Pancreas (tissue), 10 donors: ENCODE results near the gene SPATA2. TPM values are rescaled to one million over a fixed set of nuclear protein-coding genes. Genes with fewer than 3 reads are reported as not detected.

ENCODE experiments used
- ATAC-seq, 4 donors: fragments of 200-7000 bp; cut with Tn5 transposase; one replicate each; pipeline versions ENCODE4 v1.8.0 to v1.9.1; 2020; ENCODE audit warnings: mild to moderate bottlenecking in 4 of 4, moderate library complexity in 4 of 4
- DNase-seq, 6 donors: peaks; one replicate each; pipeline ENCODE4 v3.0.0-alpha.2; 2020
- FAIRE-seq: peaks from 2 replicates; lab custom pipeline; 2012; peaks lifted over from hg19 to GRCh38; lab: Jason Lieb, UNC
- H3K27ac ChIP-seq, 4 donors: fragments of 200-600 bp; sonication (generic); 1 replicate in 3 of 4; 2 replicates in 1 of 4; pipeline versions ENCODE4 v1.5.0 to v1.8.0; 2020
- H3K27me3 ChIP-seq, 4 donors: fragments of 200-600 bp; one replicate each; pipeline ENCODE4 v1.8.0; 2021
- H3K36me3 ChIP-seq, 3 donors: fragments of 200-600 bp; sonication (generic) in 1 of 3; one replicate each; pipeline versions ENCODE4 v1.5.0 to v1.8.0; 2020 to 2021
- H3K4me1 ChIP-seq, 3 donors: fragments of 200-600 bp; one replicate each; pipeline ENCODE4 v1.8.0; 2021
- H3K4me3 ChIP-seq, 4 donors: fragments of 200-600 bp; sonication (generic) in 2 of 4; one replicate each; pipeline versions ENCODE4 v1.5.0 to v1.8.0; 2020 to 2021
- H3K9me3 ChIP-seq, 4 donors: fragments of 200-600 bp; one replicate each; pipeline ENCODE4 v1.8.0; 2021
- WGBS, 2 donors: extraction: QIAGEN DNeasy Blood & Tissue Kit; methylation state at CpG; one replicate each; pipeline ENCODE4 v1.1.7; 2013; 5-methylcytosine and 5-hydroxymethylcytosine counted together
- intact Hi-C, 3 donors: fragments of 100-400 bp; cut with DNase I; formaldehyde crosslinking; loops; one replicate each; pipeline versions ENCODE4 v1.11.1 to v1.14.2; 2022
- polyA plus RNA-seq, 2 donors: library from polyadenylated mRNA; stranded (reverse); fragments of 200-250 nt; gene quantifications; one replicate each; pipeline ENCODE4 v1.2.3, GENCODE V29; 2013
- total RNA-seq, 6 donors: library from RNA; stranded (reverse); fragmentation: NEBNext Ultra II Directional in 4 of 6; extraction: Animal tissue kit (Norgen Biotek cat#: 25700) in 4 of 6; gene quantifications; one replicate each; pipeline versions ENCODE4 v1.2.1 to v1.2.4, GENCODE V29; 2021 to 2023
- TF ChIP-seq, protein P1 (sequence below), 4 donors: fragments of 200-600 bp; sonication (generic) in 3 of 4; IDR thresholded peaks; one replicate each; pipeline versions ENCODE4 v1.5.0 to v1.8.0; 2021; ENCODE audit warnings: antibody characterized with exemption in 4 of 4
- donor health status: healthy with polysubstance abuse.
- donor health status: DM: no; HTN: no; CAD: no; lungs with moderate emphysema.
- donor health status: DM: no; HTN: no; CAD: no.
- donor health status: control.
- donor health status: control.
- donor health status: Bipolar disorder and iron deficiency.
- donor health status: DM: yes; HTN: yes; CAD: no.
- donor health status: DM: no; HTN: no; CAD: no.
- donor health status: DM: no; HTN: no; CAD: no.
- donor health status: DM: yes; HTN: yes; CAD: no.

SPATA2 gene
- total and polyA plus RNA-seq, 8 donors, result 3.9 to 7.0 (median 4.6) TPM

DNA sequence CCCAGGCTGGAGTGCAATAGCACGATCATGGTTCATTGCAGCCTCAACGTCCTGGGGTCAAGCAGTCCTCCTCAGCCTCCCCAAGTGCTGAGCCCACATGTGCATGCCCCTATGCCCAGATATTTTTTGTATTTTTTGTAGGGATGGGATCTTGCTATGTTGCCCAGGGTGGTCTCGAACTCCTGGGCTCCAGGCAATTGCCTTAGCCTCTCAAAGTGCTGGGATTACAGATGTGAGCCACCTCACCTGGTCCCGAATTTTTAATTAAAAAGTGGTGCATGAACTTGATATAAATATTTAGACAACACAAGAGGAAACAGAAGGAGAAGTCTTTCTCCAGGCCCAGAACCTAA lies 13.8 kb upstream of the SPATA2 start:
- Histone ChIP-seq H3K36me3 (no peaks in the 10 kb centered on the region), H3K4me3 (no peak overlapping the region), H3K27ac (no peak overlapping the region), H3K9me3 (no peaks in the 10 kb centered on the region), H3K27me3 (no peaks in the 10 kb centered on the region), H3K4me1 (no peaks in the 10 kb centered on the region)
- 25 to 26% methylated on average over 4 of the region's 4 CpGs for WGBS, 2 donors
- DNase-seq, result peak in 1 of 6 donors; percentile 6
- FAIRE-seq, result no peak
- TF ChIP-seq, protein P1, sequence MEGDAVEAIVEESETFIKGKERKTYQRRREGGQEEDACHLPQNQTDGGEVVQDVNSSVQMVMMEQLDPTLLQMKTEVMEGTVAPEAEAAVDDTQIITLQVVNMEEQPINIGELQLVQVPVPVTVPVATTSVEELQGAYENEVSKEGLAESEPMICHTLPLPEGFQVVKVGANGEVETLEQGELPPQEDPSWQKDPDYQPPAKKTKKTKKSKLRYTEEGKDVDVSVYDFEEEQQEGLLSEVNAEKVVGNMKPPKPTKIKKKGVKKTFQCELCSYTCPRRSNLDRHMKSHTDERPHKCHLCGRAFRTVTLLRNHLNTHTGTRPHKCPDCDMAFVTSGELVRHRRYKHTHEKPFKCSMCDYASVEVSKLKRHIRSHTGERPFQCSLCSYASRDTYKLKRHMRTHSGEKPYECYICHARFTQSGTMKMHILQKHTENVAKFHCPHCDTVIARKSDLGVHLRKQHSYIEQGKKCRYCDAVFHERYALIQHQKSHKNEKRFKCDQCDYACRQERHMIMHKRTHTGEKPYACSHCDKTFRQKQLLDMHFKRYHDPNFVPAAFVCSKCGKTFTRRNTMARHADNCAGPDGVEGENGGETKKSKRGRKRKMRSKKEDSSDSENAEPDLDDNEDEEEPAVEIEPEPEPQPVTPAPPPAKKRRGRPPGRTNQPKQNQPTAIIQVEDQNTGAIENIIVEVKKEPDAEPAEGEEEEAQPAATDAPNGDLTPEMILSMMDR (IDR thresholded peaks at IDR 0.05), result no peak
- intact Hi-C loops, result no loop called here
- no peak for ATAC-seq

DNA sequence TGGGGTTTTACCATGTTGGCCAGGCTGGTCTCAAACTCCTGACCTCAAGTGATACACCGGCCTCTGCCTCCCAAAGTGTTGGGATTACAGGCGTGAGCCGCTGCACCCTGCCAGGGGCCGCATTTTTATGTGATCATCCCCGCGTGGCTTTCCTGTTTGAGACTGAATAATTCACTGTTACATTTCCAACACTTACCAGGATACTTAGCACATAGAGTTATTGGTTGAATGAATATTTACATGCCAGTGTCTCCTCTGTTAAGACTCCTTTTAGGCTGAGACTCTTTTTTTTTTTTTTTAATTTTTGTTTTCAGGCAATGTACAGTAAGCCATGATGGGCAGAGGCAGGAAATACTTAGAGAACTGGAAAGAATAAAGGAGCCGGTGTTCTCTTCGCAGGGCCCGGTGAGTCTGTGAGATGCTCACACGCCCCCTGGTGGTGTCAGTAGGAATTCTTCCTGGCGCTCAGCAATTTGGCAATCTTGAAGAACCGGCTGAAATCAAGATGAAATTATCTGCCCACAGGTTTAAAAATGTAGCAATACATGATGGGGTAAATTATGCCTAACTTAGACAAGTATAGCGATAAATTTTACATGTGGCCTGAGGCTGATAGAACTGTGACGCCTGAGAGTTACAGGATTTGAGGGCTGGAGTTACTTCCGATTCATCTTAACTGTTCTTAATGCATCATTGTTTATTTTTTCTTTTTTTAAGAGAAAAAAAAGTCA lies 13.2 kb upstream of the SPATA2 start:
- FAIRE-seq, result no peak
- Histone ChIP-seq H3K27ac (no peak overlapping the region), H3K4me3 (no peak overlapping the region), H3K36me3 (no peaks in the 10 kb centered on the region), H3K27me3 (no peaks in the 10 kb centered on the region), H3K4me1 (no peaks in the 10 kb centered on the region), H3K9me3 (no peaks in the 10 kb centered on the region)
- TF ChIP-seq, protein P1 (IDR thresholded peaks at IDR 0.05), result peak; percentile 75 to 94 (median 87)
- peak; percentile 88 to 98 (median 95) for ATAC-seq
- 10 to 11% methylated on average over 15 of the region's 15 CpGs for WGBS, 2 donors
- intact Hi-C loops, result no loop called here
- peak; percentile 71 to 88 (median 82) for DNase-seq

DNA sequence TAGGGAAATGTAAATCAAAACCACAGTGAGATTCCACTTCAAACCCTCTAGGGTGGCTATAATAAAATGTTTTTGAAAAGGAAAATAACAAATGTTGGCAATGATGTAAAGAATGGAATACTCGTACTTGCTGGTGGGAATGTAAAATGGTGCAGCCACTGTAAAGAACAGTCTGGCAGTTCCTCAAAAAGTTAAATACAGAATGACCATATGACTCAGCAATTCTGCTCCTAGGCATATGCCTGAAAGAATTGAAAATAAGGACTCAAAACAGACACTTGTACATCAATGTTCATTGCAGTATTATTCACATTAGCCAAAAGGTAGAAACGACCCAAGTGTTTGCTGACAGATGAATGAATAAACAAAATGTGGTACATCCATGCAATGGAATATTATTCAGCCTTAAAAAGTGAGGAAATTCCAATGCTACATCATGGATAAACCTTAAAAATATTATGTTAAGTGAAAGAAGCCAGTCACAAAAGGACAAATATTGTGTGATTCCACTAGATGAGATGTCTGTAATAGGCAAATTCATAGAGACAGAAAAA lies 10.6 kb upstream of the SPATA2 start:
- no peaks in the 10 kb centered on the region for H3K27me3 ChIP-seq
- 69 to 82% methylated on average over 2 of the region's 2 CpGs for WGBS, 2 donors
- no peak overlapping the region for H3K27ac ChIP-seq
- no peak for ATAC-seq
- DNase-seq, result no peak
- intact Hi-C loops, result no loop called here
- FAIRE-seq, result no peak
- H3K4me1 ChIP-seq, result no peaks in the 10 kb centered on the region
- TF ChIP-seq, protein P1 (IDR thresholded peaks at IDR 0.05), result no peak
- no peaks in the 10 kb centered on the region for H3K36me3 ChIP-seq
- H3K4me3 ChIP-seq, result no peak overlapping the region
- H3K9me3 ChIP-seq, result no peaks in the 10 kb centered on the region

DNA sequence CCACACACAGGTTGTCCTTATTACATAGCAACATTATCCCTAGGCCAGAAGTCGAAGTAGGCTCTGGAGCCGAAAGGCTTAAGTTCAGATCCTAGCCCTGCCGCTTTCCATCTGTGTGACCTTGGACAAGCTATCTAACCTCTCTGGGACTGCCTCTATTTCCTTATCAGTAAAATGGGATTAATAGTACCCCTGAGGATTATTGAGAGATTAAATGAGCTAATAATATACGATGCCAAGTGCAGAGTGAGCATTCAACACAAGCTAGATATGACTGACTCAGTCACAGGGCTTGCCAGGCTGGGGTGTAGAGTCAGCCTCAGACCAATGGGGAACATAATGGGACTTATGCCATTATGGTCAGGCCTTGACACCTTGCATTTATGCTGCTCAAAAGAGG lies 8.9 kb upstream of the SPATA2 start:
- no peak for DNase-seq
- Histone ChIP-seq H3K27ac (no peak overlapping the region), H3K4me3 (no peak overlapping the region), H3K4me1 (no peaks in the 10 kb centered on the region), H3K9me3 (no peaks in the 10 kb centered on the region), H3K36me3 (no peaks in the 10 kb centered on the region), H3K27me3 (no peaks in the 10 kb centered on the region)
- intact Hi-C loops, result no loop called here
- no peak for FAIRE-seq
- no peak for ATAC-seq
- WGBS, 2 donors, result 67 to 72% methylated on average over 4 of the region's 4 CpGs
- TF ChIP-seq, protein P1 (IDR thresholded peaks at IDR 0.05), result no peak

DNA sequence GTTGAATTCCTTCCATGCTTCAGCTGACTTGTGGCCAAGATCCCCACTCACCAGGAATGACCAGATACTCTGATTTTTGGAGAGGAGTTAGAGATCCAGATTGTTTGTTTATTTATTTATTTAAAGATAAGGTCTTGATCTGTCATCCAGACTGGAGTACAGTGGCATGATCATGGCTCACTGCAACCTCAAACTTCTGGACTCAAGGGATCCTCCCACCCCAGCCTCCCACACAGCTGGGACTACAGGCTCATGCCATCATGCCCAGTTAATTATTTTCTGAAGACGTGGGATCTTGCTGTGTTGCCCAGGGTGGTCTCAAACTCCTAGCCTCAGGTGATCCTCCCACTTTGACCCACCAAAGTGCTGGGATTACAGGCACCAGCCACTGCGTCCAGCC lies 4.1 kb upstream of the SPATA2 start:
- H3K4me3 ChIP-seq, result no peak overlapping the region
- 71 to 81% methylated on average over 2 of the region's 2 CpGs for WGBS, 2 donors
- TF ChIP-seq, protein P1 (IDR thresholded peaks at IDR 0.05), result no peak
- H3K36me3 ChIP-seq, result no peaks in the 10 kb centered on the region
- peak in 1 of 6 donors; percentile 12 for DNase-seq
- H3K4me1 ChIP-seq, result peaks cover 0 to 9% (median 0%) of the 10 kb centered on the region in 3 donors
- no peaks in the 10 kb centered on the region for H3K9me3 ChIP-seq
- FAIRE-seq, result no peak
- no peak for ATAC-seq
- H3K27me3 ChIP-seq, result no peaks in the 10 kb centered on the region
- intact Hi-C loops, result no loop called here
- no peak overlapping the region for H3K27ac ChIP-seq
